ENCODE data around the gene PRRC2A.
A peak's percentile ranks its signal among the peaks of the same experiment; 100 is the strongest.
"Not testable (repeated sequence)": the region's sequence is repeated elsewhere in the genome, so short reads cannot be mapped to it uniquely, and the experiment has no call there.

Gene PRRC2A

DNA sequence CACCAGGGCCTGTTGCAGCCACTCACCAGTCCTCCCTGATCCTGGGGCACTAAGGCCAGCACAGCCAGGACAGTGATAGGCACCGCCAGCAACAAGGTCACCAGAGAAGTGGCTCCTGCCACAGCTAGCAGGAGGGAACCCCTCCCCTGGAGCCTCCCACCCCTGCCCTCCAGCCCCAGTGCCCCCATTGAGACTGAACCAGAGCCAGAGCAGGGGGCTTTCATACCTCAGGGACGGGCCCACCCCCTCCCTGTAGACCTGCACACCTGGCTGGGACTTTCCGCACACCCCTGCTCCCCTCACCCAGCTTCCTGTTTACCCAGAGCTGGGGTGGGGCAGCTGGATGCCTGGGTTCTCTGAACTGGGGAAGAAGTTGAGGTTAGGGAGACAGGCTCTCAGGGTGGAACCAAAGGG lies 38.3 kb upstream of the PRRC2A start, which contains the start of gene LTB:
LTB (minus strand) TSS at position 195 of the 414 bp plus-strand sequence; CDS start at position 188, 7 bp downstream.
- no peak for DNase-seq (ENCODE audit: extremely low spot score, insufficient read length, low read depth)
- FAIRE-seq: peak; percentile 39

DNA sequence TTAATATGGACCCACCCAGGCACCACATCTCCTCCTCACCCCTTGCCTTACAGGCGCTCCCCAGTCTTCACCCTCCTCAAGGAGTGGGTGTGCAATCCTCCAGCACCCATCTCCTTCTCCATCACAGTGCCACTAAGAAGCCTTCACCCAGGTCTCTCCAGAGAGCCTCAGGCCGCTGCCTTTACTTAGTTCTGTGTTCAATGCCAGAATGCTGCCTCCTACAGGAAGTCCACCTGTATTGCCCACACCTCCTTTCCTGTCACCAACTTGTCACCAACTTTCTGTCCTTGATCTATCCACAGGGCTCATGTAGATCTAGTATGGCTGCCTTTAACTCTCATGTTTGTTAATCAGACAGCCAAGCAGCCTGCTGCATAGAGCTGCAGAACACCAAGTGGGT lies 35.0 kb upstream of the PRRC2A start:
- DNase-seq (ENCODE audit: extremely low spot score, insufficient read length, low read depth): no peak
- peak; percentile 78 for FAIRE-seq

DNA sequence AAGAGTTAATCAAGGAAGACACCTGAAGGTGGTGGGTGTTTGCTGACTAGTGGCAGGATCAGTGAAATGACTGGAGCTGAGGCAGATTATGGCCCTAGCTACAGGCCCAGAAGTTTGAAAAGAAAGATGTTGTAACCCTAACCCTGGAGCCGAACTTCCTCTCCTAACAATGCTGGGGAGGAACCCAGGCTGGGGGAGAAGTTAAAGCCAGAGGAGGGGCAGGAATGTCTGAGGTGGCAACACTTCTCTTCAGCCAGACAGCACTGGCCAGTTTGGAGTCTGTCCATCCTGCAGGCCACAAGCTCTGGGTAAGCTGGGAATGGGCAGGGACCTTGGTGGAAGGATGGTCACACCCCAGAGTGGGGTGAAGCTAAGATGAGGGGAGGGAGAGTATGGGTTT lies 34.5 kb upstream of the PRRC2A start, which contains the start of gene LST1:
LST1 (plus strand) TSS at position 270 of the 400 bp plus-strand sequence. CDS start 1,023 bp downstream, outside the sequence.
- FAIRE-seq (no peak), DNase-seq (ENCODE audit: extremely low spot score, insufficient read length, low read depth) (no peak)

DNA sequence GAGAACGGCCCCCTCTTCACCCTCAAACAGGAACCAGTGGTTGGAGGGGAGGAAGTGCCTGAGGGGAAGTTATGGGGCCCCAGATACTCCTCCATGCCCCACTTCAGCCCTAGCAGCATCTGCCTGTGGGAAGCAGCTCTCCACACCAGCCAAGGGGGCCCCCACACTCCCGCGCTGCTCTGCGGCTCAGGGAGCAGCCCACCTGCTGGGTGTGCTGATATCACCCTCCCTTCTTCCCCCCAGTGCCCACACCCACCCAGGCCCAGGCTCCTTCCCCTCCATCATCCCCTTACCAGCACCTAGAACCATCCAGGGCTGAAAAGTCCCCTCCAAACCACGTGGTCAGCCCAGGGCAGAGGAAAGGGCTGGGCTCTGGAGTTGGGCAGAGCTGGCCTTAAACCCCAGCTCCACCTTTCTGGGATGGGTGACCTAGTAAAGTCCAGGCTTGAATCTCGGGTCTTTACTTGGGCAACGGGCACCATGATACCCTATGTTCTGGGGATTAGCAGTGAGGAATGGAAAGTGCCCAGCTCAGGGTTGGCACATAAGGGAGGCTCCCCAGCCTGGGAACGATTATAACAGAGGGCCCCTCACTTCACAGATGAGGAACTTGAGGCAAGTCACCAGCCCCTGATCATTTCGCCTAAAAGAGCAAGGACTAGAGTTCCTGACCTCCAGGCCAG lies 33.8 kb upstream of the PRRC2A start:
- DNase-seq (ENCODE audit: extremely low spot score, insufficient read length, low read depth) (no peak), FAIRE-seq (peak; percentile 78)

DNA sequence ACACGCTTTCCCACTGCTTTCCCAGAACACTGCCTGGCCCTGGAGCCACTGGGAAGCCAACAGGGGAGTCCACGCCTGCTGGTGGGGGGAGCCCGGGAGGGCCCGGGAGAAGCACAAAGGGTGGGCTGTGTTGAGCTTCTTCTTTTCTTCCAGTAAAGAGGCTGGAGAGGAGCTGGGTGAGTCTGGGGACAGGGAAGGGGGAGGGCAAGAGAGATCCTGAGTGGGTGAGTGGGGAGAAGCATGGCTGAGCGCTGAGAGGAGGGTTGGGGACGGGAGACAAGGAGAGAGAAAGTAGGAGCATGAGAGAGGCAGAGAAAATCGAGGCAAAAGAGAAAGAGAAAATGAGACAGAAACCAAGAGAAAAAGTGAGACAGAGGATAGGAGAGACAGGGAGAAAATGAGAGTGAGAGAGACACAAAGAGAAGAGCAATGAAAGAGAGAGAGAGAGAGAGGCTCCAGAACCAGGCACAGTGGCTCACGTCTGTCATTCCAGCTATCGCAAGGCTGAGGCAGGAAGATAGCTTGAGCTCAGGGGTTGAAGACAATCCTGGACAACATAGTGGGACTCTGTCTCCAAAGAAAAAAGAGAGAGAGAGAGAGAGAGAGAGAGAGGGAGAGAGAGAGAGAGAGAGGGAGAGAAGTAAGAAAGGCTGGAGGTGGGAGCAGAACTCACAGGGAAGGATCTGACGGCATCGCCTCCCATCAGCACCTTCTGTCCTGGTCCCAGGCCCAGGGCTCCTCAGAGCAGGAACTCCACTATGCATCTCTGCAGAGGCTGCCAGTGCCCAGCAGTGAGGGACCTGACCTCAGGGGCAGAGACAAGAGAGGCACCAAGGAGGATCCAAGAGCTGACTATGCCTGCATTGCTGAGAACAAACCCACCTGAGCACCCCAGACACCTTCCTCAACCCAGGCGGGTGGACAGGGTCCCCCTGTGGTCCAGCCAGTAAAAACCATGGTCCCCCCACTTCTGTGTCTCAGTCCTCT lies 32.4 kb upstream of the PRRC2A start:
- DNase-seq (ENCODE audit: extremely low spot score, insufficient read length, low read depth) (no peak), FAIRE-seq (peak; percentile 84)

DNA sequence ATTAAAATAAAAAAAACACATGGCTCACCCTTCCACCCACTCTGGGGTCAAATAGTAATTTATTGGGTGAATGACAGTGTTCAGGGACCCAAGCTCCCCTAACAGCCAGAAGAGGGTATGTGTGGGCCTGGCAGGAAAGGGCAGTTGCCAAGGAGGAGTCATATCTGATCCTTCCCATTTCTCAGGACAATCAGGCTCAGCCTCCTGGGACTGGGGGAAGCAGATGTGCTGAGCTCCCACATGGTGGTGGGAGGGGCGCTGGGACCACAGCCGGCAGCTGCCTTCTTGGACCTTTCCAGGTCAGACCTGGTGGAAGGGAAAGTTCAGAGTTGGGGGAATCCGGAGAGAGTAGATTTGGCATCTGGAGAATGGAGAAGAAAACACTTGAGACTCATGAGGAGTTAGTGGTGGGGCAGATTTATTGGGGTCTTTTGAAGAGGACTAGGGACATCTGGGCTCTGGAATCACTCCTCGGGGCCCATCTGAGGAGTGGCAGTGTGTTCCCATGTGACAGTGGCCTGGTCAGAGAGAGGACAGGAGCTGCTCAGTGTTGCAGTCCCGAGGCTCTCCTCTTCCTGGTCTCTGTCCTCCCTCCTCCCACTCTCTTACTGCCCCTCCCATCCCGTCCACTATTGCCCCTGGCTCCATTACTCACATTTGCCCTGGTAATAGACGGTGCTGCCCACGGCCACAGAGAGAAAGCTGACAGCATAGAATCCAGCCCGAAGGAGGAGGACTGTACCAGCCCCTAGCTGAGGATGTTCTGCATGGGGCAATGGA lies 31.5 kb upstream of the PRRC2A start:
- FAIRE-seq: no peak

DNA sequence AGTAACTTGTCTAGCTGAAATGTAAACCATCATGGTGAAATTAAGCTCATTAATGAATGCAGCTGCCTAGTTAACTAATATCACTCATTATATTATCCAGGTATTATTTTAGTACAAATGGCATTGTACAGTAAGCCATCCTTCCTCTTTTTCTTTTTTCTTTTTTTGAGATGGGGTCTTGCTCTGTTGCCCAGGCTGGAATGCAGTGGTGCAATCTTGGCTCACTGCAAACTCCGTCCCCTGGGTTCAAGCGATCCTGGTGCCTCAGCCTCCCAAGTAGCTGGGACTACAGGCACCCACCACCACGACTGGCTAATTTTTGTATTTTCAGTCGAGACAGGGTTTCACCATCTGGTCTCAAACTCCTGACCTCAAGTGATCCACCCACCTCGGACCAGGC lies 29.8 kb upstream of the PRRC2A start:
- not testable (repeated sequence) for DNase-seq (ENCODE audit: extremely low spot score, insufficient read length, low read depth); FAIRE-seq

More for the DNA sequence above, 31.5 kb upstream of the PRRC2A start:
- DNase-seq (ENCODE audit: extremely low spot score, insufficient read length, low read depth): no peak

DNA sequence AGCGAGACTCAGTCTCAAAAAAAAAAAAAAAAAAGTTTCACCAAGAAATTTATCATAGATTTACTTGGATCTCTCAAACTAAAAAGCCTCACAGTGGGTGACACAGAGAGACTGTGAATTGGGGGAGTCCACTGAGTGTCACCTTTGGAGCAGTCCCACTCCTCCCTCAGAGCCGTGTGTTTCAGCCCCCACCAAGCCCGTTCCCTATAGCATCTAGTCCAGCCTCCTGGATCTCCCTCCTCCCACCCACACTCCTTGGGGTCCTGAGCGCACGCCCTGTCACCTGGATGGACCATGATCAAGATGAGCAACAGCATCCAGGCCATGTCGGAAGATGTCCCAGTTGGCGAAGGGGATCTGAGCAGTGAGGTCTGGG lies 28.1 kb upstream of the PRRC2A start:
- DNase-seq (ENCODE audit: extremely low spot score, insufficient read length, low read depth) (no peak), FAIRE-seq (no peak)

DNA sequence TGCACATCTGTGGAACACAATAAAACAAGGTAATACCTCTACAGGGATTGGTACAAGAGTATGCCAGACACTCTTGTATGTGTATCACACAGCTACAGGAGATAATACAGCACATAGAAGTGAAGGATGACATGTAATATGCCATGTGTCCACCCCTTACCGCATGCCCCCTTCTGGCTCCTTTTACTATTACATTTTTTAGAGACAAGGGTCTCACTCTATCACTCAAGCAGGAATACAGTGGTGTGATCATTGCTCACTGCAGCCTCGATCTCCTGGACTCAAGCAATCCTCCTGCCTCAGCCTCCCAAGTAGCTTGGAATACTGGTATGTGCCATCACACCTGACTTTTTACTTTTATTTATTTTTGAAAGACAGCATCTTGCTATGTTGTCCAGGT lies 23.5 kb upstream of the PRRC2A start:
- DNase-seq (ENCODE audit: extremely low spot score, insufficient read length, low read depth): no peak

DNA sequence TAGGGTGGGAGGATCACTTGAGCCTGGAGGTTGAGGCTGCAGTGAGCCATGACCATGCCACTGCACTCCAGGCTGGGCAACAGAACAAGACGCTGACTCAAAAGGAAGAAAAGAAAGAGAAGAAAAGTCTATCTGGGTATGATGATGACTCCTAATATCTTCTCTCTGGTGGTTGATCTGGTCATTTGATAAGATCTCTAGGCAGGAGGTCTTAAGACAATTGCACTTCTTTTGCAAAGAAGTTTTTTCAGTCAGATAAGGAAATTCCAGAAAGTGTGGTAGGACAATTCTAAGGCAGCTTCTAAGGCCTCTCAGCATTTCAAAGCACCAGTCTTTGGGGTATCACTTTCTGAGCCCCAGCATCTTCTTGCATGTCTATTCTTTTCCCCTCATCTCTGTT lies 13.2 kb upstream of the PRRC2A start:
- no peak for DNase-seq (ENCODE audit: extremely low spot score, insufficient read length, low read depth)
- FAIRE-seq: no peak

More for the DNA sequence above, 23.5 kb upstream of the PRRC2A start:
- FAIRE-seq: peak; percentile 74

DNA sequence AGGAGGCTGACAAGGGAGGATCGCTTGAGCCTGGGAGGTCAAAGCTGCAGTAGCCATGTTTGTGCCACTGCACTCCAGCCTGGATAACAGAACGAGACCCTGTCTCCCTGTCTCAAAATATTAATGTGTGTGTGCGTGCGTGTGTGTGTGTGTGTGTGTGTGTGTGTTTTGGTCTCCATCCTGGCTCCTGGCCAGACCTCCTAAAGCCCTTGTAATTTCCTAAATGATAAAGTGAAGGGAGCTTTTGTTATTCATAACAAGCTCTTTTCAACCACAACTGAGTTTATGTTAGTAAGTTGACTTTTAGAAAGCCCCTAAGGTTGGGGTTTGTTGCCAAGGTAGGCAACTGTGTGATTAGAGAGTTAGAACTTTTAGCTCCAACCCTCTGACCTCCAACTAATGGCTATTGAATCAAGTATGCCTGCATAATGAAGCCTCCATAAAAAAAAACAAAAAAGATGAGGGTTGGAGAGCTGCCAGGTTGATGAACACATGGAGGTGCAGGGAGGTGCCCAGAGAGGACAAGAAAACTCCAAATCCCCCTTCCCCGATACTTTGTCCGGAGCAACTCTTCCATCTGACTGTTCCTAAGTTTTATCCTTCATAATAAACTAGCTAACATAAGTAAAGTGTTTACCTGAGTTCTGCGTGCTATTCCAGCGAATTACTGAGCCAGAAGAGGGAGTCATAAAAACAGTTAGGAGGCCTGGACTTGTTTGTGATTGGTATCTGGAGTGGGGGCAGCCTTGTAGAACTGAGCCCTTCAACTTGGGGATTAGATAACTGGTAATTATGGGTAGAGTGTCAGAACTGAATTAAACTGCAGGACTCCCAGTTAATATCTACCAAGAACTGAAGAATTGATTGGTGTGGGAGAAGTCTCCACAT lies 10.8 kb upstream of the PRRC2A start:
- no peak for DNase-seq (ENCODE audit: extremely low spot score, insufficient read length, low read depth)
- FAIRE-seq: no peak

DNA sequence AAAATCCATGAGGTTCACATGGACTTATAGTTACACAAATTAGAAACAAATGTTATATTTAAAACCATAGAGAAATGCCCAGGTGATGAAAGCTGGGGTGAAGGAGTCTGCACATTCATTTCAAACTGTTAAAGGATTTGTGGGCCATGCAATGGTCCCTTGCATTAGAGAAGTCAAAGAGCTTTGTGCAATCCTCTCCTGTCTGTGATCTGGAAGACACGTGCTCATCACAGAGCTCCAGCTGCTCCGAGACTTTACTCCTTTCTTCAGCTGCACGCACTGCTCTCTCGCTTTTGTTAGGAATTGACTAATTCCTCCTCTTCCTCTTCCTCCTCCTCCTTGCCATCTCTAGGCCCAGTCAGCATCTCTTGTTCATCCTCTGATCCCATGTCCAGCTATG lies 9.5 kb upstream of the PRRC2A start:
- DNase-seq (ENCODE audit: extremely low spot score, insufficient read length, low read depth) (no peak), FAIRE-seq (no peak)

DNA sequence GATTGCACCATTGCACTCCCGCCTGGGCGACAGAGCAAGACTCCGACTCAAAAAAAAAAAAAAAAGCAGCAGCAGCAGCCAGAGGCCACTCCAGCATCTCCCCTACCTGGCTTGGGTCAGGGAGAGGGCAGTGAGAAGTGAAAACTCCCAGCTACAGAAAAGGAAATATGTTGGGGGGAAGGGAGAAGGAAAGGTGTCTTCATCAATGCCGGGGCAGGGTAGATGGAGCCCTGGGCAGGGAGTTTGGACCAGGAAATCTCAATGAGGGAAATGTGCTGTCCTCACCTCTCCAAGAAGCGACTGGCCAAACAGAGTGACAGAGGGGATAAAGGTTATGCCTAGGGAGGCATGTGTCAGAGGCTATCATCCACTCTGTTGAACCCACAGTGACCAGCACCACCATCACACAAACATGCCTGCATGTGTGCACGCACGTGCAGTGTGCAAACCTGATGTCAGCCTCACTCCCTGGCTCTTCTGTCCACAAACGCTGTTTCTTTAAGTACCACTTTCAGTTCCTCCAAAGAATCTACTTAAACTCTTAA lies 6.4 kb upstream of the PRRC2A start:
- peak; percentile 78 for FAIRE-seq

DNA sequence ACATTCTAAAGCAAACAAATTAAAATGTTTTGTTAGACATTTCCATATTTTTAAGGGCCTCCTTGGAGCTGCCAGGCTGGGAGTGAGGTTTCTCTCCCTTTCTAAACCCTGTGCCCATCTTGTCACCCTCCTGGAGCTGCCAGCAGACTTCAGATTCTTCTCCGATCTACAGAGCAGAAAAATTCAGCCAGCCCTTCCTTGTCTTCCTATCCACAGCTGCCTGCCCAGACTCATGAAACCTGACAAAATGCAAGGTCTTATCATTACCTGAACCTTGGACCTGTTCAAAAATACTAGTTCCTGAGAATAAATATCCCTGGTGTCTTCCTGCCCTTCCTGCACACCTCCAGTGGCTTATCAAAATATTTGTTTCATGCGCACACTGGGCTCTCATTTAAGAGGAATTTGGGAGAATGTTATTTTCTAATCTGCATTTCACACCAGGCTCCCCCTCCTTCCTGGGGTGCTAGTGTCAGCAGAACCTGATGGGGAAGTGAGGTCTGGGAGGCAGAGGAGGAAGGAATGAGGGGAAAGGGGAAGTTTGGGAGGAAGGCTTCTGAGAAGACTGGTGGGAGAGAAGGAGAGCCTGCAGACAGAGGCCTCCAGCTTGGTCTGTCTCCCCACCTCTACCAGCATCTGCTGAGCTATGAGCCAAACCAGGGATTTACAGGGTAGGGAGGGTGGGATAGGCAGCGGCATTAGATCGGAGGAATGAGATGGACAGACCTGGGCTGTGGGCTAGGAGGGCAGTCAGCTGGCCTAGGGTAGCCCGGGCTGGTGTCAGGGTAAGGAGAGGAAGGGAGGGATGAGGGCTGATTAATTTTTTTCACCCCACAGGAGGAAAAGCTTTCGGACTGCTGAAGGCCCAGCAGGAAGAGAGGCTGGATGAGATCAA lies 5.6 kb upstream of the PRRC2A start, which contains the start of gene AIF1:
AIF1 (plus strand) TSS at position 551 of the 895 bp plus-strand sequence; CDS start at position 647, 96 bp downstream.
- FAIRE-seq (no peak), DNase-seq (ENCODE audit: extremely low spot score, insufficient read length, low read depth) (no peak)

More for the DNA sequence above, 6.4 kb upstream of the PRRC2A start:
- peak; percentile 43 for DNase-seq (ENCODE audit: extremely low spot score, insufficient read length, low read depth)

DNA sequence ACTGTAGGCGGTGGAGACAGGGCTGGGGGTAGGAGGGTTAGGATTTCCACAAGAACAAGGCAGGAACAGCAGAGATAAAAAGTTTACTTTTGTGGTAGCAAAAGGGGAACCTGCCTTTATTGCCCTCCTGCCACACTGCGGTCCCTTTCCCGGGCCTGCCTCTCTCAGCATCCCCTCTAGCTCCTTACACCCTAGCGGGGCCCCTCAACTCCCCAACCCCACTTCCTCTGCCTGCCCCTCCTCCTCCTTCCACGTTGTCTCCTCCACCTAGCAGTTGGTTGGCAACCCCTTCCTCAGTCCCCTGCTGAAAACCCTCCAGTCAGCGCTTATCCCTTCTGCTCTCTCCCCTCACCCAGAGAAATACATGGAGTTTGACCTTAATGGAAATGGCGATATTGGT lies 4.8 kb upstream of the PRRC2A start:
- FAIRE-seq (no peak), DNase-seq (ENCODE audit: extremely low spot score, insufficient read length, low read depth) (no peak)

DNA sequence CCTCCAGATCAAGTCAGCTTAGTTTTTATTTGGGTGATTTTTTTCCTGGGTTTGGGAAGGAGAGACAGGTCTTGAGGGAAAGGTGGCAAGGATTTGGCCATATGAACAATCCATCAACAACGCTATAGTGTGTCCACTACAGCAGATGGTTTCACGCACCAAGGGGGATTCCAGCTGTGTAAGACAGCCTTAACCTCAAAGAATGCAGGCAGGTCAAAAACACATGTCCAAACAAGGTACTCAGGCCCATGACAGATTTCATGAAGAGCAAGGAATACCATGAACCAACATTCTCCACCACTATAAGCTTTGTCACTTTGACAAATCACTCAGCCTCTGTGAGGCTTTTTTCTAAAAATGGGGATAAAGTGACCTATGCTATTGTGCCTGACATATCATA lies 3.5 kb upstream of the PRRC2A start:
- FAIRE-seq: no peak

DNA sequence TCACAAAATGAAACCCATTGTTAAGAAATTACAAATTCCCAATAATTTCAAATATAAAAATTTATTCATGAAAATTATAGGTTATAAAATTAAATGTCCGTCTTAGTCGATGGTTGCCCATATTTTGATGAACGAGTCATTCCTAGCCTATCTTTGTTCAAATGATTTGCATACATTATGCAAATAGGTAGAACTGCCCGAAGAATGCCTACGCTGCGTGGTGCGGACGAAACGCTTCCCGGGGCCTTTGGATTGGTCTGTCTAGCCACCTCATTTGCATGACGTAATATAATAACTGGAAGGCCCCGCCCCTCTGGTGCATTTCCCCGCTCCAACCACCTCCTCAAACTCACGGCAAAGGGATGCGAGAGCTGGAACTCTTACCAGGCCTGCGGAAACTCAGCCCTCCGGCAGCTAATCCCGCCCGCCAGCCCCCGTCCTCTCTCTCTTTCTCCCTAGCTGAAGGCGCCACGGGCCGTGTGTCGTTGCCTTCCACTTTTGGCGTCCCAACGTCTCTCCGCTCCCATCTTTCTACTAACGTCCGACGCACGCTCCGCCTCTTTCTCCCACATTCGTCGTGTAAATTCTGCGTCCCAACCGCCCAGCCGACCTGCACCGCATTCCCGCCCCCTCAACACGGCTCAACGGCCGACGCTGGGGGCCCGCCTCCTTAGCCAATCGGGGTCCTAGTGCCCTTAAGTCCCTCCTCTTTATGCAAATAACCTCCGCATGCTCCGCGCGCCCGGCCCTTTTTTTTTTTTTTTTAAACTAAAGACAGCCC lies 520 bp upstream of the PRRC2A start:
- FAIRE-seq (peak; percentile 98), DNase-seq (ENCODE audit: extremely low spot score, insufficient read length, low read depth) (peak; percentile 74)

More for the DNA sequence above, 3.5 kb upstream of the PRRC2A start:
- no peak for DNase-seq (ENCODE audit: extremely low spot score, insufficient read length, low read depth)

Measured in GM18507 (cell line).